ENCODE data around the gene MAP3K10. TPM values are rescaled to one million over a fixed set of nuclear protein-coding genes. Genes with fewer than 3 reads are reported as not detected.

MAP3K10 gene
- total and polyA plus RNA-seq, 2 of the 13 experiments (the other 11 are each of a cell fraction or from before 2014, with no cell fraction given): 3.4 to 5.0 TPM

DNA sequence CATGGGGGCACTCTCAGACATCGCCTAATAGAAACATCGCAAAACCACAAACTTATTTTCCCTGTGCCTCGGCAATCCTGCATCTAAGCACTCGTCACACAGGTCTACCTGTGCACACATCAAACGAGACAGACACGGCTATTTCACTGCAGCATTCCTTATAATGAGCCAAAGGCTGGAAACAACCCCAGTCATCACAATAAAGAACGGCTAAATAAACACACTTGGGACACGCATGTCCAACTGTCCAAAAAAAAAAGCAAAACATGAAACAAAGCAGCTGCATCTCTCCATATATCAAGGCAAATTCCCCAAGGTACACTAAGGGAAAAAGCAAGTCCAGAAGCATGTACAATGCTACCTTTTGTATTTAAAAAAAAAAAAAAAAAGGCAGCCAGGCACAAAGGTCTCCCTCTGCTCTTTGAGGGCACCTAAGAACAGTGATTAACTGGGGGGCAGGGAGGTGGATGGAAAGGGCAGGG, 62.4 kb downstream of the MAP3K10 start (continued):
- peak; percentile 64; the same call in 1 of the 2 replicates for TF ChIP-seq PATZ1 (CRISPR knock-in tag; IDR thresholded peaks at IDR 0.05)
- peak; percentile 44; the same call in 1 of the 2 replicates for TF ChIP-seq ARNTL (CRISPR knock-in tag; IDR thresholded peaks at IDR 0.05)
- TF ChIP-seq, protein P1, sequence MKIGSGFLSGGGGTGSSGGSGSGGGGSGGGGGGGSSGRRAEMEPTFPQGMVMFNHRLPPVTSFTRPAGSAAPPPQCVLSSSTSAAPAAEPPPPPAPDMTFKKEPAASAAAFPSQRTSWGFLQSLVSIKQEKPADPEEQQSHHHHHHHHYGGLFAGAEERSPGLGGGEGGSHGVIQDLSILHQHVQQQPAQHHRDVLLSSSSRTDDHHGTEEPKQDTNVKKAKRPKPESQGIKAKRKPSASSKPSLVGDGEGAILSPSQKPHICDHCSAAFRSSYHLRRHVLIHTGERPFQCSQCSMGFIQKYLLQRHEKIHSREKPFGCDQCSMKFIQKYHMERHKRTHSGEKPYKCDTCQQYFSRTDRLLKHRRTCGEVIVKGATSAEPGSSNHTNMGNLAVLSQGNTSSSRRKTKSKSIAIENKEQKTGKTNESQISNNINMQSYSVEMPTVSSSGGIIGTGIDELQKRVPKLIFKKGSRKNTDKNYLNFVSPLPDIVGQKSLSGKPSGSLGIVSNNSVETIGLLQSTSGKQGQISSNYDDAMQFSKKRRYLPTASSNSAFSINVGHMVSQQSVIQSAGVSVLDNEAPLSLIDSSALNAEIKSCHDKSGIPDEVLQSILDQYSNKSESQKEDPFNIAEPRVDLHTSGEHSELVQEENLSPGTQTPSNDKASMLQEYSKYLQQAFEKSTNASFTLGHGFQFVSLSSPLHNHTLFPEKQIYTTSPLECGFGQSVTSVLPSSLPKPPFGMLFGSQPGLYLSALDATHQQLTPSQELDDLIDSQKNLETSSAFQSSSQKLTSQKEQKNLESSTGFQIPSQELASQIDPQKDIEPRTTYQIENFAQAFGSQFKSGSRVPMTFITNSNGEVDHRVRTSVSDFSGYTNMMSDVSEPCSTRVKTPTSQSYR (CRISPR knock-in tag; IDR thresholded peaks at IDR 0.05; ENCODE audit: borderline replicate concordance): peak; percentile 90
- peak; percentile 9; the same call in 1 of the 2 replicates for TF ChIP-seq RARA (CRISPR knock-in tag; IDR thresholded peaks at IDR 0.05)
- TF ChIP-seq, protein P2, sequence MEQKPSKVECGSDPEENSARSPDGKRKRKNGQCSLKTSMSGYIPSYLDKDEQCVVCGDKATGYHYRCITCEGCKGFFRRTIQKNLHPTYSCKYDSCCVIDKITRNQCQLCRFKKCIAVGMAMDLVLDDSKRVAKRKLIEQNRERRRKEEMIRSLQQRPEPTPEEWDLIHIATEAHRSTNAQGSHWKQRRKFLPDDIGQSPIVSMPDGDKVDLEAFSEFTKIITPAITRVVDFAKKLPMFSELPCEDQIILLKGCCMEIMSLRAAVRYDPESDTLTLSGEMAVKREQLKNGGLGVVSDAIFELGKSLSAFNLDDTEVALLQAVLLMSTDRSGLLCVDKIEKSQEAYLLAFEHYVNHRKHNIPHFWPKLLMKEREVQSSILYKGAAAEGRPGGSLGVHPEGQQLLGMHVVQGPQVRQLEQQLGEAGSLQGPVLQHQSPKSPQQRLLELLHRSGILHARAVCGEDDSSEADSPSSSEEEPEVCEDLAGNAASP (CRISPR knock-in tag; IDR thresholded peaks at IDR 0.05; ENCODE audit: borderline replicate concordance): peak; percentile 64; the same call in 1 of the 2 replicates
- TF ChIP-seq NFE2L1 (CRISPR knock-in tag; IDR thresholded peaks at IDR 0.05; ENCODE audit: borderline replicate concordance): no peak
- TF ChIP-seq RXRA (CRISPR knock-in tag; IDR thresholded peaks at IDR 0.05): peak; percentile 22; the same call in 1 of the 2 replicates
- TF ChIP-seq SAP130 (CRISPR knock-in tag; IDR thresholded peaks at IDR 0.05; ENCODE audit: low read depth): peak; percentile 13; the same call in 1 of the 2 replicates
- no peak for TF ChIP-seq ZNF547 (CRISPR knock-in tag; IDR thresholded peaks at IDR 0.05)
- peak; percentile 83 for TF ChIP-seq SOX5 (CRISPR knock-in tag; IDR thresholded peaks at IDR 0.05; ENCODE audit: borderline replicate concordance)
- peak; percentile 39 for TF ChIP-seq TEAD3 (CRISPR knock-in tag; optimal IDR thresholded peaks at IDR 0.05; ENCODE audit: borderline replicate concordance)
- TF ChIP-seq, protein P3, sequence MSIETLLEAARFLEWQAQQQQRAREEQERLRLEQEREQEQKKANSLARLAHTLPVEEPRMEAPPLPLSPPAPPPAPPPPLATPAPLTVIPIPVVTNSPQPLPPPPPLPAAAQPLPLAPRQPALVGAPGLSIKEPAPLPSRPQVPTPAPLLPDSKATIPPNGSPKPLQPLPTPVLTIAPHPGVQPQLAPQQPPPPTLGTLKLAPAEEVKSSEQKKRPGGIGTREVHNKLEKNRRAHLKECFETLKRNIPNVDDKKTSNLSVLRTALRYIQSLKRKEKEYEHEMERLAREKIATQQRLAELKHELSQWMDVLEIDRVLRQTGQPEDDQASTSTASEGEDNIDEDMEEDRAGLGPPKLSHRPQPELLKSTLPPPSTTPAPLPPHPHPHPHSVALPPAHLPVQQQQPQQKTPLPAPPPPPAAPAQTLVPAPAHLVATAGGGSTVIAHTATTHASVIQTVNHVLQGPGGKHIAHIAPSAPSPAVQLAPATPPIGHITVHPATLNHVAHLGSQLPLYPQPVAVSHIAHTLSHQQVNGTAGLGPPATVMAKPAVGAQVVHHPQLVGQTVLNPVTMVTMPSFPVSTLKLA (IDR thresholded peaks at IDR 0.05): peak; percentile 48; the same call in 1 of the 2 replicates
- no peak for TF ChIP-seq ZMYM4 (CRISPR knock-in tag; IDR thresholded peaks at IDR 0.05)
- TF ChIP-seq FOXP1 (IDR thresholded peaks at IDR 0.05): no peak
- peak; percentile 38; the same call in 1 of the 2 replicates for TF ChIP-seq FOXP1 (CRISPR knock-in tag; IDR thresholded peaks at IDR 0.05)
- peak in 1 of 2 experiments; percentile 67; a peak in 3 of 4 replicates for TF ChIP-seq EP300 (IDR thresholded peaks at IDR 0.05; ENCODE audit: low read depth in 2 of 2, low read length in 2 of 2)
- 0 out of 2 replicates have a peak, but pooled peaks have one; percentile 47 for TF ChIP-seq EP300 (CRISPR knock-in tag; IDR thresholded peaks at IDR 0.05; ENCODE audit: borderline replicate concordance)

Measured in HepG2 (cell line).